Uterus (tissue), 2 donors: ENCODE data around the gene MINDY1.

Experiments used
- CTCF ChIP-seq, 4 experiments: fragments of 200-600 bp in 2 of 4; fragments of 450-650 bp in 2 of 4; sonication (generic) in 2 of 4; IDR thresholded peaks; one replicate each; pipeline ENCODE4 v1.5.1; 2016 to 2019; ENCODE audit warnings: antibody characterized with exemption in 4 of 4, mild to moderate bottlenecking in 2 of 4, moderate library complexity in 1 of 4
- POLR2A ChIP-seq, 2 donors: fragments of 450-650 bp; IDR thresholded peaks; one replicate each; pipeline ENCODE4 v1.6.1; 2016; ENCODE audit warnings: antibody characterized with exemption in 2 of 2, mild to moderate bottlenecking in 1 of 2, moderate library complexity in 1 of 2

GRCh38 chr1:150972417-150972940 is 34.2 kb downstream of the MINDY1 start:
- TF ChIP-seq CTCF (IDR thresholded peaks at IDR 0.05) (no peak), POLR2A (IDR thresholded peaks at IDR 0.05) (no peak)
